SK-N-SH treated with all-trans-retinoic acid at 6 μM for 48 hours (cell line): ENCODE data around the gene TM4SF20.

Source experiments
- ATAC-seq: fragments of 200-7000 bp; cut with Tn5 transposase; 3 replicates; pipeline ENCODE4 v1.9.1; 2020; ENCODE audit warnings: mild to moderate bottlenecking, moderate library complexity
- ARNTL ChIP-seq: fragments of 450-650 bp; formaldehyde crosslinking; IDR thresholded peaks from 2 replicates; pipeline ENCODE4 v1.5.0; 2020; ENCODE audit warnings: low read depth, mild to moderate bottlenecking, moderate library complexity, borderline replicate concordance
- BACH2 ChIP-seq: fragments of 250-450 bp; sonication (Bioruptor Pico); IDR thresholded peaks from 2 replicates; pipeline ENCODE4 v1.9.0; 2021; ENCODE audit warnings: mild to moderate bottlenecking, borderline replicate concordance
- CREB5 ChIP-seq: fragments of 250-450 bp; sonication (Bioruptor Pico); IDR thresholded peaks from 2 replicates; pipeline ENCODE4 v1.5.1; 2020; ENCODE audit warnings: low read depth, mild to moderate bottlenecking, moderate library complexity
- CSDC2 ChIP-seq: fragments of 250-450 bp; sonication (Bioruptor Pico); IDR thresholded peaks from 2 replicates; pipeline ENCODE4 v1.5.0; 2020; ENCODE audit warnings: mild to moderate bottlenecking, moderate library complexity
- ESRRG ChIP-seq: fragments of 250-450 bp; sonication (Bioruptor Pico); IDR thresholded peaks from 2 replicates; pipeline ENCODE4 v1.6.1; 2021; ENCODE audit warnings: mild to moderate bottlenecking
- GLIS3 ChIP-seq: fragments of 250-450 bp; sonication (Bioruptor Pico); IDR thresholded peaks from 2 replicates; pipeline ENCODE4 v1.5.0; 2020; ENCODE audit warnings: mild to moderate bottlenecking, moderate library complexity
- ISL1 ChIP-seq: fragments of 250-450 bp; sonication (Bioruptor Pico); IDR thresholded peaks from 2 replicates; pipeline ENCODE4 v2.1.2; 2022; ENCODE audit warnings: mild to moderate bottlenecking, moderate library complexity
- OSR1 ChIP-seq: fragments of 250-450 bp; sonication (Bioruptor Pico); IDR thresholded peaks from 2 replicates; pipeline ENCODE4 v1.8.0; 2022; ENCODE audit warnings: moderate library complexity, mild to moderate bottlenecking, inconsistent platforms
- PATZ1 ChIP-seq: fragments of 250-450 bp; sonication (Bioruptor Pico); IDR thresholded peaks from 2 replicates; pipeline ENCODE4 v1.8.0; 2020; ENCODE audit warnings: mild to moderate bottlenecking, moderate library complexity, borderline replicate concordance
- POU6F1 ChIP-seq: fragments of 250-450 bp; sonication (Bioruptor Pico); IDR thresholded peaks from 2 replicates; pipeline ENCODE4 v1.8.0; 2021; ENCODE audit warnings: low read depth, mild to moderate bottlenecking, moderate library complexity, borderline replicate concordance
- PPARA ChIP-seq: fragments of 250-450 bp; sonication (Bioruptor Pico); IDR thresholded peaks from 2 replicates; pipeline ENCODE4 v1.5.0; 2020; ENCODE audit warnings: mild to moderate bottlenecking, borderline replicate concordance
- RARB ChIP-seq: fragments of 250-450 bp; sonication (Bioruptor Pico); IDR thresholded peaks from 2 replicates; pipeline ENCODE4 v1.8.0; 2021; ENCODE audit warnings: mild to moderate bottlenecking, moderate library complexity
- SNAI2 ChIP-seq: fragments of 250-450 bp; sonication (Bioruptor Pico); IDR thresholded peaks from 2 replicates; pipeline ENCODE4 v1.5.0; 2020; ENCODE audit warnings: mild to moderate bottlenecking, moderate library complexity
- TCF4 ChIP-seq: fragments of 250-450 bp; sonication (Bioruptor Pico); IDR thresholded peaks from 2 replicates; pipeline ENCODE4 v1.8.0; 2021; ENCODE audit warnings: mild to moderate bottlenecking, moderate library complexity, borderline replicate concordance
- TOX ChIP-seq: fragments of 250-450 bp; sonication (Bioruptor Pico); IDR thresholded peaks from 2 replicates; pipeline ENCODE4 v1.8.0; 2021; ENCODE audit warnings: mild to moderate bottlenecking, moderate library complexity, borderline replicate concordance
- TSHZ2 ChIP-seq: fragments of 250-450 bp; sonication (Bioruptor Pico); IDR thresholded peaks from 2 replicates; pipeline ENCODE4 v1.5.0; 2020; ENCODE audit warnings: mild to moderate bottlenecking, moderate library complexity
- ZC3H10 ChIP-seq: fragments of 250-450 bp; sonication (Bioruptor Pico); IDR thresholded peaks from 2 replicates; pipeline ENCODE4 v1.5.1; 2021; ENCODE audit warnings: mild to moderate bottlenecking, moderate library complexity
- ZFP3 ChIP-seq: fragments of 250-450 bp; sonication (Bioruptor Pico); IDR thresholded peaks from 2 replicates; pipeline ENCODE4 v1.5.0; 2020; ENCODE audit warnings: mild to moderate bottlenecking, moderate library complexity
- ZFP30 ChIP-seq: fragments of 450-650 bp; formaldehyde crosslinking; IDR thresholded peaks from 2 replicates; pipeline ENCODE4 v1.5.0; 2022; ENCODE audit warnings: mild to moderate bottlenecking, moderate library complexity
- ZNF70 ChIP-seq: fragments of 450-650 bp; formaldehyde crosslinking; IDR thresholded peaks from 2 replicates; pipeline ENCODE4 v1.5.0; 2020; ENCODE audit warnings: mild to moderate bottlenecking, moderate library complexity
- ZNF8 ChIP-seq: fragments of 450-650 bp; formaldehyde crosslinking; IDR thresholded peaks from 2 replicates; pipeline ENCODE4 v1.5.0; 2020; ENCODE audit warnings: mild to moderate bottlenecking, moderate library complexity

The TM4SF20 gene

GRCh38 chr2:227376656-227377396 is 2.3 kb downstream of the TM4SF20 start:
- TF ChIP-seq SNAI2 (0 out of 2 replicates have a peak, but pooled peaks have one; percentile 11), ISL1 (CRISPR knock-in tag) (peak; percentile 88), POU6F1 (no peak; the same call in 1 of the 2 replicates), ESRRG (CRISPR knock-in tag) (no peak), ZFP30 (CRISPR knock-in tag) (no peak), TCF4 (CRISPR knock-in tag) (no peak), TSHZ2 (CRISPR knock-in tag) (0 out of 2 replicates have a peak, but pooled peaks have one; percentile 31), ZC3H10 (CRISPR knock-in tag) (no peak), CSDC2 (no peak), PPARA (CRISPR knock-in tag) (no peak), RARB (CRISPR knock-in tag) (no peak), TOX (no peak), GLIS3 (CRISPR knock-in tag) (no peak), PATZ1 (no peak), BACH2 (CRISPR knock-in tag) (no peak), ZFP3 (no peak), ZNF70 (CRISPR knock-in tag) (no peak)
- peak; percentile 56 for ATAC-seq

- no peak for ATAC-seq
These were observed 4.9 kb downstream of the TM4SF20 start for GRCh38 chr2:227374158-227374557.

GRCh38 chr2:227373389-227373788 is 5.7 kb downstream of the TM4SF20 start:
- no peak for ATAC-seq
- TF ChIP-seq ZFP30 (CRISPR knock-in tag), result no peak
- no peak for TF ChIP-seq RARB (CRISPR knock-in tag)
- no peak for TF ChIP-seq TSHZ2 (CRISPR knock-in tag)
- no peak for TF ChIP-seq GLIS3 (CRISPR knock-in tag)
- TF ChIP-seq TCF4 (CRISPR knock-in tag), result no peak
- no peak for TF ChIP-seq CREB5 (CRISPR knock-in tag)
- no peak for TF ChIP-seq ARNTL (CRISPR knock-in tag)
- TF ChIP-seq ZNF8 (CRISPR knock-in tag), result no peak
- no peak for TF ChIP-seq ZFP3
- no peak for TF ChIP-seq PATZ1
- TF ChIP-seq OSR1 (CRISPR knock-in tag), result no peak
- no peak for TF ChIP-seq ISL1 (CRISPR knock-in tag)
- no peak for TF ChIP-seq CSDC2
- no peak for TF ChIP-seq SNAI2

More at GRCh38 chr2:227374158-227374557, 4.9 kb downstream of the TM4SF20 start:
- TF ChIP-seq RARB (CRISPR knock-in tag), result no peak
- no peak for TF ChIP-seq ZC3H10 (CRISPR knock-in tag)
- TF ChIP-seq ZFP3, result no peak
- no peak for TF ChIP-seq PPARA (CRISPR knock-in tag)
